ENCODE data around the gene LAMA3.

LAMA3 gene

DNA sequence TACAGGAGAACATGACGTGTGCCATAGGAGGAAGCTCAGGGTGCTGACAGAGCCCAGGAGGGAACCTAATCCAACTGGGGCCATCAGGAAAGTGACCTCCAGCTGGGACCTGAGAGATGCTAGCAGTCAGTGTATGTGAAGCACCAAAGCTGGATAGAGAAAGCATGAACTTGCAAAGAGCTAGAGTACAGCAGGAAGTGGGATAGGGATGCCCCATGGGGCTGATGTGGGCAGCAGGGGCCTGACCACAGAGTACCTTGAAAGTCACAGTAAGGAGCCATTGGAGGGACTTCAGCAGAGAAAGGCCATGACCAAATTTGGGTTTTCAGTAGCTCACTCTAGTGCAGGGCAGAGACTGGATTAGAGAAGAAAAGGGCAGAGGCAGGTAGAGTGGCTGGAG is 233.7 kb downstream of the LAMA3 start:
- H3K9ac ChIP-seq (ENCODE audit: low read depth, low read length) = no peak overlapping the region
- no peak overlapping the region for H2AFZ ChIP-seq (ENCODE audit: low read depth, low read length)
- no peaks in the 10 kb centered on the region for H4K20me1 ChIP-seq (ENCODE audit: insufficient read depth, low read length)
- H3K9me3 ChIP-seq (ENCODE audit: insufficient read depth, low read length, severe bottlenecking) = no peaks in the 10 kb centered on the region
- H3K4me3 ChIP-seq (ENCODE audit: low read depth in 1 of 2, low read length in 2 of 2) = no peak overlapping the region
- peak; percentile 64 for ATAC-seq (ENCODE audit: insufficient read depth, low read depth)
- no peaks in the 10 kb centered on the region for H3K27me3 ChIP-seq (ENCODE audit: insufficient read depth, low read length, poor library complexity)
- H3K4me2 ChIP-seq (ENCODE audit: insufficient read depth, low read length) = no peak overlapping the region
- no peaks in the 10 kb centered on the region for H3K36me3 ChIP-seq (ENCODE audit: insufficient read depth, low read length)
- no peaks in the 10 kb centered on the region for H3K79me2 ChIP-seq (ENCODE audit: insufficient read depth, low read length)
- H3K4me1 ChIP-seq (ENCODE audit: insufficient read depth, low read length) = peaks cover 8% of the 10 kb centered on the region
- H3K27ac ChIP-seq (ENCODE audit: low read length) = no peak overlapping the region
- TF ChIP-seq EZH2 (IDR thresholded peaks at IDR 0.05; ENCODE audit: borderline replicate concordance, low read depth, low read length, severe bottlenecking) (no peak), CTCF (IDR thresholded peaks at IDR 0.05; ENCODE audit: borderline replicate concordance, extremely low read depth, low read length, poor library complexity, severe bottlenecking) (no peak)
- DNase-seq = peak; percentile 39

DNA sequence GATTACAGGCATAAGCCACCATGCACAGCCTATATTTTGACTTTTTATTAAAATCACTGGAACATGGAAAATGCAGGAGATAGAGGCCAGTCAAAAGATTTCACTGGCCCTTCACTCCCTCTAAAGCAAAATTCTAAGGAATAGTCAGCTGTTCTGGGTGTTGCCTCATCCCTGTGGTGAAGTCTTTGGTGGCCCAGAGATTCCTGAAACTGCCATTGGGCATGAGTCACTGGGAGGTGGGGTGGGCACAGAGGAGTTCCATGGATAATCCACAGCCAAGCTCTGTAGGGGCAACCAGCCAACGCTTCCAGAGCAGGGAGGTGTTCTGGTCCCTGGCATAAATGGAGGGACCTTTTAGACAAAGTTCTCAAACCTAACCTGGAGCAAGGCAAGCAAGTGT is 235.6 kb downstream of the LAMA3 start:
- H3K4me3 ChIP-seq (ENCODE audit: low read depth in 1 of 2, low read length in 2 of 2) = no peak overlapping the region
- no peak overlapping the region for H3K9ac ChIP-seq (ENCODE audit: low read depth, low read length)
- no peak overlapping the region for H2AFZ ChIP-seq (ENCODE audit: low read depth, low read length)
- H4K20me1 ChIP-seq (ENCODE audit: insufficient read depth, low read length) = no peaks in the 10 kb centered on the region
- H3K27ac ChIP-seq (ENCODE audit: low read length) = no peak overlapping the region
- no peaks in the 10 kb centered on the region for H3K27me3 ChIP-seq (ENCODE audit: insufficient read depth, low read length, poor library complexity)
- H3K79me2 ChIP-seq (ENCODE audit: insufficient read depth, low read length) = no peaks in the 10 kb centered on the region
- no peaks in the 10 kb centered on the region for H3K36me3 ChIP-seq (ENCODE audit: insufficient read depth, low read length)
- no peaks in the 10 kb centered on the region for H3K9me3 ChIP-seq (ENCODE audit: insufficient read depth, low read length, severe bottlenecking)
- ATAC-seq (ENCODE audit: insufficient read depth, low read depth) = no peak
- no peak overlapping the region for H3K4me2 ChIP-seq (ENCODE audit: insufficient read depth, low read length)
- TF ChIP-seq CTCF (IDR thresholded peaks at IDR 0.05; ENCODE audit: borderline replicate concordance, extremely low read depth, low read length, poor library complexity, severe bottlenecking) (no peak), EZH2 (IDR thresholded peaks at IDR 0.05; ENCODE audit: borderline replicate concordance, low read depth, low read length, severe bottlenecking) (no peak)
- no peak for DNase-seq
- H3K4me1 ChIP-seq (ENCODE audit: insufficient read depth, low read length) = peaks cover 22% of the 10 kb centered on the region

GRCh38 chr18:23926571-23926970 is 237.3 kb downstream of the LAMA3 start:
- H3K9me3 ChIP-seq (ENCODE audit: insufficient read depth, low read length, severe bottlenecking) = no peaks in the 10 kb centered on the region
- no peak overlapping the region for H3K27ac ChIP-seq (ENCODE audit: low read length)
- H3K4me1 ChIP-seq (ENCODE audit: insufficient read depth, low read length) = peaks cover 28% of the 10 kb centered on the region
- H3K4me2 ChIP-seq (ENCODE audit: insufficient read depth, low read length) = no peak overlapping the region
- no peaks in the 10 kb centered on the region for H3K36me3 ChIP-seq (ENCODE audit: insufficient read depth, low read length)
- no peak overlapping the region for H3K9ac ChIP-seq (ENCODE audit: low read depth, low read length)
- H3K4me3 ChIP-seq (ENCODE audit: low read depth in 1 of 2, low read length in 2 of 2) = no peak overlapping the region
- H2AFZ ChIP-seq (ENCODE audit: low read depth, low read length) = no peak overlapping the region
- H3K79me2 ChIP-seq (ENCODE audit: insufficient read depth, low read length) = no peaks in the 10 kb centered on the region
- DNase-seq (no peak), ATAC-seq (ENCODE audit: insufficient read depth, low read depth) (no peak)
- H4K20me1 ChIP-seq (ENCODE audit: insufficient read depth, low read length) = no peaks in the 10 kb centered on the region
- no peaks in the 10 kb centered on the region for H3K27me3 ChIP-seq (ENCODE audit: insufficient read depth, low read length, poor library complexity)
- no peak for TF ChIP-seq CTCF (IDR thresholded peaks at IDR 0.05; ENCODE audit: borderline replicate concordance, extremely low read depth, low read length, poor library complexity, severe bottlenecking)
- no peak for TF ChIP-seq EZH2 (IDR thresholded peaks at IDR 0.05; ENCODE audit: borderline replicate concordance, low read depth, low read length, severe bottlenecking)

Data from DND-41 (cell line).